ENCODE results near the gene SGTA. TPM values are rescaled to one million over a fixed set of nuclear protein-coding genes. Genes with fewer than 3 reads are reported as not detected.

The SGTA gene
- total RNA-seq, 2 experiments from 2014 or later: 53.0 to 62.2 TPM

- ChIA-PET CTCF (no interaction called here), POLR2A (no interaction called here)
- intact Hi-C loops (cut with DNase I, micrococcal nuclease): loop anchor here in 1 of 2 experiments (5.0 kb wide), 1 partner anchor 34 kb away; the partner anchor contains the start of gene SGTA
Measured at GRCh38 chr19:2816641-2817040, 33.6 kb upstream of the SGTA start.

GRCh38 chr19:2815923-2816322, 32.9 kb upstream of the SGTA start:
- CTCF ChIA-PET: no interaction called here
- no peaks in the 10 kb centered on the region for H3K9me3 Mint-ChIP-seq (ENCODE audit: low read depth)
- no peak overlapping the region for H3K27ac Mint-ChIP-seq
- no peaks in the 10 kb centered on the region for H3K27me3 Mint-ChIP-seq
- peaks cover 2% of the 10 kb centered on the region for H3K36me3 Mint-ChIP-seq (ENCODE audit: low read depth)
- no peak overlapping the region for H3K4me3 Mint-ChIP-seq
- ATAC-seq (no peak), DNase-seq (no peak)
- peaks cover 8% of the 10 kb centered on the region for H3K4me1 Mint-ChIP-seq
- POLR2A ChIA-PET: no interaction called here
- intact Hi-C loops (cut with DNase I, micrococcal nuclease): loop anchor here in 1 of 2 experiments (5.0 kb wide), 1 partner anchor 34 kb away; the partner anchor contains the start of gene SGTA

More at GRCh38 chr19:2816641-2817040, 33.6 kb upstream of the SGTA start:
- H3K4me3 Mint-ChIP-seq: no peak overlapping the region
- no peaks in the 10 kb centered on the region for H3K36me3 Mint-ChIP-seq (ENCODE audit: low read depth)
- no peaks in the 10 kb centered on the region for H3K9me3 Mint-ChIP-seq (ENCODE audit: low read depth)
- peaks cover 12% of the 10 kb centered on the region for H3K4me1 Mint-ChIP-seq
- DNase-seq (no peak), ATAC-seq (no peak)
- no peak overlapping the region for H3K27ac Mint-ChIP-seq
- no peaks in the 10 kb centered on the region for H3K27me3 Mint-ChIP-seq

DNA sequence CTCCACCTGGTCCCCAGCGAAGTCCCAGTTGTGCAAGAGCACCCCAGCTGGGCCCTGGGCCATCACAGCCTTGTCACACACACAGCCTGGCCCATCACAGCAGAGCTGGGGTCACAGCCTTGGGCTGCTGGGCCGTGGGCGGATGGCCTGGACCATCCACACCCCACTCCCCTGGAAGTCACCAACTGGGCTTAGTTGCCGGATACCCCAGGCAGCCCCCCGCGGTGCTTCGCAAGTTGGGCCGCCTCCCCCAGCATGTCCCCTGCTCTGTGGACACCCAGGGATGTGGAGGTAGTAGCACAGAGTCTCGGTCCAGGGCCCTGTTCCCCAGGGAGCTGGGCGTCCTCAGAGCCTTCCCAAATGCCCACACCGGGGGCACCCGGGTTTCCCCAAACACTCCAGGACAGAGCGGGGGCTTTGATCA, 32.1 kb upstream of the SGTA start:
- Mint-ChIP-seq H3K4me3 (no peak overlapping the region), H3K9me3 (ENCODE audit: low read depth) (no peaks in the 10 kb centered on the region), H3K27me3 (no peaks in the 10 kb centered on the region), H3K4me1 (peaks cover 6% of the 10 kb centered on the region), H3K27ac (no peak overlapping the region), H3K36me3 (ENCODE audit: low read depth) (peaks cover 2% of the 10 kb centered on the region)
- ChIA-PET CTCF (interaction anchor here (0.6 kb wide), 1 partner anchor 616 kb away, joined by 3 read pairs; no protein-coding TSS in a partner anchor), POLR2A (no interaction called here)
- DNase-seq (no peak), ATAC-seq (no peak)
- intact Hi-C loops (cut with DNase I, micrococcal nuclease): loop anchor here in 1 of 2 experiments (5.0 kb wide), 1 partner anchor 33 kb away; the partner anchor contains the start of gene SGTA

- ChIA-PET POLR2A (no interaction called here), CTCF (interaction anchor here (0.6 kb wide), 1 partner anchor 616 kb away, joined by 3 read pairs; no protein-coding TSS in a partner anchor)
- H3K36me3 Mint-ChIP-seq (ENCODE audit: low read depth): peaks cover 2% of the 10 kb centered on the region
Measured at GRCh38 chr19:2814426-2814825, 31.4 kb upstream of the SGTA start.

GRCh38 chr19:2813235-2814160, 30.4 kb upstream of the SGTA start:
- Mint-ChIP-seq H3K36me3 (ENCODE audit: low read depth) (peaks cover 10% of the 10 kb centered on the region), H3K27me3 (no peaks in the 10 kb centered on the region), H3K9me3 (ENCODE audit: low read depth) (no peaks in the 10 kb centered on the region), H3K27ac (no peak overlapping the region), H3K4me1 (peaks cover 4% of the 10 kb centered on the region), H3K4me3 (no peak overlapping the region)
- CTCF ChIA-PET: interaction anchor here (0.5 kb wide), 1 partner anchor 139 kb away, joined by 3 read pairs; no protein-coding TSS in a partner anchor
- POLR2A ChIA-PET: no interaction called here
- ATAC-seq (no peak), DNase-seq (no peak)
- intact Hi-C loops (cut with DNase I, micrococcal nuclease): no loop called here

More at GRCh38 chr19:2814426-2814825, 31.4 kb upstream of the SGTA start:
- no peaks in the 10 kb centered on the region for H3K27me3 Mint-ChIP-seq
- no peak for DNase-seq
- intact Hi-C loops (cut with DNase I, micrococcal nuclease): no loop called here
- no peak overlapping the region for H3K27ac Mint-ChIP-seq
- H3K4me3 Mint-ChIP-seq: no peak overlapping the region
- no peak for ATAC-seq
- peaks cover 4% of the 10 kb centered on the region for H3K4me1 Mint-ChIP-seq
- H3K9me3 Mint-ChIP-seq (ENCODE audit: low read depth): no peaks in the 10 kb centered on the region

DNA sequence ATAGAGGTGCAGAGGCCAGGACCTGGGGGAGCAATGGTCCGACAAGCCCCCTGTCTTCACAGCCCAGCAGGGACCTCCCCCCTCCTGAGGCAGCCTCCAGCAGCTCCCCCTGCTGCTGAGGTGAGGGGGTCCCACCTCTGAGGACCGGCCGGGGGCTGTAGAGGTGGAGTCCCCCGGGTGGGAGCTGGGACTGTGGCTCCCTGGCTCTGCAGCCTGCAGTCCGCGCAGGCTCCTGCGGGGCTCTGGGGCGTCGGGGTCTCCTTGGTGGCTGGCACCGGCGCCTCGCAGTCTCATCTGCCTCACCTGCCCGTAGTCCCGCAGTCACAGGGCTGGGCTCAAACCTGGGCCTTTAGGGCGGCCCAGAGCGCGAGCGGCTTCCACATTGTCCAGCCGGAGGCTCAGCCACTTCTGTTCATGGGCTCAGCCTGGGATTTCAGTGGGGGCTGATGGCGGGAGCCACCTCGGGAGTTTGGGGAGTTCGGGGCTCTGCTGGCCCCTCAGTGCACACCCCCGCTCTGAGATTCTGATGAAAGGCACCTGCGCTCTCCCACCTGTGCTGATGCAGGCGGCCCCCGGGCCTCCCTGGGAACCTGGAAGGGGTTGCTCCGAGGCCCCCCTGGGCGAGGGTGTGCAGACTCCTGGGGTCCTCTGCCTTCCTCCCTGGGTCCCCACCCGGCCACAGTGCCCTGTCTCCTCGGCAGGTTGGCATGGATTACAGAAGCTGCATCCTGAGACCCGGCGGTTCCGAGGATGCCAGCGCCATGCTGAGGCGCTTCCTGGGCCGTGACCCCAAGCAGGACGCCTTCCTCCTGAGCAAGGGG, 29.6 kb upstream of the SGTA start:
- ChIA-PET POLR2A (no interaction called here), CTCF (no interaction called here)
- Mint-ChIP-seq H3K27me3 (no peaks in the 10 kb centered on the region), H3K4me3 (no peak overlapping the region), H3K36me3 (ENCODE audit: low read depth) (peaks cover 10% of the 10 kb centered on the region), H3K4me1 (peaks cover 4% of the 10 kb centered on the region), H3K9me3 (ENCODE audit: low read depth) (no peaks in the 10 kb centered on the region), H3K27ac (no peak overlapping the region)
- intact Hi-C loops (cut with DNase I, micrococcal nuclease): no loop called here
- ATAC-seq: no peak
- DNase-seq: no peak

DNA sequence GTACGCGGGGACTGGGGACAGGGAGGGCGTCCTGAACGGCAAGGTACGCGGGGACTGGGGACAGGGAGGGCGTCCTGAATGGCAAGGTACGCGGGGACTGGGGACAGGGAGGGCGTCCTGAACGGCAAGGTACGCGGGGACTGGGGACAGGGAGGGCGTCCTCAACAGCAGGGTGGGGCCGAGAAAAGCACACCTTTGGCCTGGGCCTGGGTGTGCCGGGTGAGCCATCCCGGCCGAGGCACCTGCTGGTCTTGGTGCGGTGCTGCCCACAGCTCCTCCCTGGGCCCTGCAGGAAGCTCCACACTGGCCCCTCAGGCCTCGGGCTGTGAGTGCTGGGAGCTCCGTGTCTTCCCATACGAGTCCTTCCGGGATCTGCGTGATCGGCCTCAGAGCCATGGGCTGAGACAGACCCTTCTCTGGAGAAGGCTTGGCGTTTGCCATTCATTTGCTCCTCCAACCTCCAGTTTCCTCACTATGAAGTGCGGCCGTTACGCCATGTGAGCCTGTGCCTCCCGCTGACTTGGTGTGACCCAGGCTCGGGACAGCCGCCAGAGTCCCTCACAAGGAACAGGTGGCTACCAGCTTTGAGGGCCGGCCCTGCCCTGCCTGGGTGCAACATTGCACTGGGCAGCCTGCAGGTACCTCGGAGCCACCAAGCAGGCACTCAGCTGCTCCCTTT, 28.8 kb upstream of the SGTA start:
- intact Hi-C loops (cut with DNase I, micrococcal nuclease): no loop called here
- ChIA-PET POLR2A (no interaction called here), CTCF (no interaction called here)
- DNase-seq (no peak), ATAC-seq (no peak)
- H3K36me3 Mint-ChIP-seq (ENCODE audit: low read depth): peaks cover 10% of the 10 kb centered on the region
- H3K4me3 Mint-ChIP-seq: no peak overlapping the region
- no peaks in the 10 kb centered on the region for H3K27me3 Mint-ChIP-seq
- no peak overlapping the region for H3K27ac Mint-ChIP-seq
- no peaks in the 10 kb centered on the region for H3K9me3 Mint-ChIP-seq (ENCODE audit: low read depth)
- no peaks in the 10 kb centered on the region for H3K4me1 Mint-ChIP-seq

DNA sequence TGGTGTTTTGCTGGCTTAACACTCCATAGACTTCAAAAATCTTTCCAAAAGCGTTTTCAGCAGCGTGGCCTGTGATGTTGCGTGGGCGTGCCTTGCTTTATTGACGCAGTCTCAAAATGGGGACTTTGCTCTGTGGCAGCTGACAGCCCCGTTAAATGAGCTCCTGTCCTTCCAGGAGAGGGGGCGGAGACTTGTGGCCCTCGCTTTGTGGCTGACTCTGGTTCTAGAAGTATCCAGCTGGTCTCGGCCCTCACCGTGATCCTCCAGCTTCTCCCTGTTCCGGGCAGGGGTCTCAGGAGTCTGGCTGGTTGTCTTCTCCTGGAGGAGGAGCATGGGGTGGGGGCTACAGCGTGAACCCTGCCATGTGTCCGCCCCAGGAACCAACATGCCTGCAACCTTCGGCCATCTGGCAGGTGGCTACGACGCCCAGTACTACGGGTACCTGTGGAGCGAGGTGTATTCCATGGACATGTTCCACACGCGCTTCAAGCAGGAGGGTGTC, 28.2 kb upstream of the SGTA start:
- Mint-ChIP-seq H3K27me3 (no peaks in the 10 kb centered on the region), H3K27ac (no peak overlapping the region), H3K9me3 (ENCODE audit: low read depth) (no peaks in the 10 kb centered on the region), H3K4me1 (no peaks in the 10 kb centered on the region), H3K4me3 (no peak overlapping the region), H3K36me3 (ENCODE audit: low read depth) (peaks cover 10% of the 10 kb centered on the region)
- CTCF ChIA-PET: interaction anchor here (0.6 kb wide), 1 partner anchor 52 kb away, joined by 3 read pairs; no protein-coding TSS in a partner anchor
- ATAC-seq: no peak
- POLR2A ChIA-PET: no interaction called here
- intact Hi-C loops (cut with DNase I, micrococcal nuclease): no loop called here
- DNase-seq: no peak

DNA sequence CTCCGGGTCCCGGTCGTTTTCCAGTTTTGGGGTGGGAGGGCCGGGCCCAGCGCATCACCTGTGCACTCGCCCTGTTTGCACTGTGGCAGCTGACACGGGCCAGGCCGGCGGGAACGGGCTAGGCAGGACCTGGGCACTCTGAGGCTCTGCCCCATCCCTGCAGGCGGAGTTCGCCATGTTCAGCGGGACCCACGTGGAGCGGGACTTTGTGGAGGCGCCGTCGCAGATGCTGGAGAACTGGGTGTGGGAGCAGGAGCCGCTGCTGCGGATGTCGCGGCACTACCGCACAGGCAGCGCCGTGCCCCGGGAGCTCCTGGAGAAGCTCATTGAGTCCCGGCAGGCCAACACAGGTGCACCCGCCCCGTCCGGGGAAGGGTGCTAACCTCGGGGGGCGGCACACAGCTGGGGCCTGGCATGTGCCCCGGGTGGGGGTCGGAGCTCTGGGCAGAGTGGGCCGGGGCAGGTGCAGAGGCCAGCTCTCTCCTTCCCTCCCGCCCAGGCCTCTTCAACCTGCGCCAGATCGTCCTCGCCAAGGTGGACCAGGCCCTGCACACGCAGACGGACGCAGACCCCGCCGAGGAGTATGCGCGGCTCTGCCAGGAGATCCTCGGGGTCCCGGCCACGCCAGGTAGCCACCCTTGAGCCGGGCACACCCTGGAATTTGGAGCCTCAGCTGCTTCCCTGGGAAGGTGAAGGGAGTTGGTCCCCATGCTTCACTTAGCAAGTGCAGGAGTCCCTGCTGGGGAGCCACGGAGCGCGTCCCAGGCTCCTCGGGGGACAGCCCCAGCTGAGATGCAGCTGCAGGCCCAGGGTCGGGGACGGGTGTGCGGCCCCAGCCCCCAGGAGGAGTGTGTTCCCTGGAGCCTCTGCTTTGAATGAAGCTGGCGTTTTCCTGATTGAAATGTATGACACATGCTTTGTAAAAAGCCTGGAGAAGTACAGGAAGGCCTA, 27.3 kb upstream of the SGTA start:
- ATAC-seq (no peak), DNase-seq (no peak)
- H3K4me3 Mint-ChIP-seq: no peak overlapping the region
- no peaks in the 10 kb centered on the region for H3K4me1 Mint-ChIP-seq
- no peak overlapping the region for H3K27ac Mint-ChIP-seq
- intact Hi-C loops (cut with DNase I, micrococcal nuclease): no loop called here
- no peaks in the 10 kb centered on the region for H3K9me3 Mint-ChIP-seq (ENCODE audit: low read depth)
- CTCF ChIA-PET: interaction anchor here (0.5 to 0.6 kb wide), 2 partner anchors 51 to 326 kb away, joined by 3 read pairs; no protein-coding TSS in a partner anchor
- H3K36me3 Mint-ChIP-seq (ENCODE audit: low read depth): peaks cover 12% of the 10 kb centered on the region
- POLR2A ChIA-PET: no interaction called here
- H3K27me3 Mint-ChIP-seq: no peaks in the 10 kb centered on the region

DNA sequence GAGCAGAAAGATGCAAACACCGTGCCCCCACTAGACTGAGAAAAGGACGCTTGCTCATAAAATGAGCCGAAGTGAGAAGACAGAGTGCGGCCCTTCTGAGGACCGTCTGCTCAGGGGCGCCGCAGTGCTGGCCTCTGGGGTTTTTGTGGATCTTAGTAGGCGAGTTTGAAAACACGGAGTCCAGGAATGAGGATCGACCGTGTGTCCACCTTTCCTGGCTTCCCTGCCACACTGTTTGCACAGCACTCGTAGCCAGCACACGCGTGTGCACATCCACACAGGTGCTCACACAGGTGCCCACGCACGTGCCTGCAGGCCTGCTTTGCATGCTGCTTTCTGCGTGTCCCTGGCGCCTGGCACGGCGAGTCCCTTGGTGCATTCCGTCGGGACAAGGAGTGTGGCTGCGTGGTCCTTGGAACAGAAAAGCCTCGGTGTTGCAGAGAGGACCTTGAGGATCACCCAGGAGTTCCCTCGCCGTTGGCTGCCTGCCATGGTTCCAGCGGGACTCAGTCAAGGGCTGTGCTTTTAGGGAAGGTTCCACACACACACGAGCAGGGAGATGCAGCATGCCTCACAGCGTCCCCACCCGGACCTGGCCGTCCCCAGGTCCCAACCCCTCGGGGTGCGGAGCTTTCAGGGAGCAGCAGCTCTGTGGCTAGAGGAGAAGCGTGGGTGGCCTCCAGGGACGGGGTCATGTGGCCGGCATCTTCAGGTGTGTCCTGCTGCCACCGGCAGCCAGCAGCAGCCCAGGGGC, 26.5 kb upstream of the SGTA start:
- intact Hi-C loops (cut with DNase I, micrococcal nuclease): no loop called here
- no peak overlapping the region for H3K27ac Mint-ChIP-seq
- ChIA-PET POLR2A (no interaction called here), CTCF (interaction anchor here (0.5 kb wide), 1 partner anchor 325 kb away, joined by 3 read pairs; no protein-coding TSS in a partner anchor)
- peaks cover 14% of the 10 kb centered on the region for H3K36me3 Mint-ChIP-seq (ENCODE audit: low read depth)
- H3K4me3 Mint-ChIP-seq: no peak overlapping the region
- ATAC-seq (no peak), DNase-seq (no peak)
- no peaks in the 10 kb centered on the region for H3K27me3 Mint-ChIP-seq
- no peaks in the 10 kb centered on the region for H3K4me1 Mint-ChIP-seq
- H3K9me3 Mint-ChIP-seq (ENCODE audit: low read depth): no peaks in the 10 kb centered on the region

All from activated CD4-positive, alpha-beta T cell treated with anti-CD3 and anti-CD28 coated beads for 36 hours (primary cell).